Activated CD4-positive, alpha-beta T cell treated with anti-CD3 and anti-CD28 coated beads, Interleukin-2, amount 10 ng/mL, durations not matched to agents 7 days and 5 days (primary cell): Measurements from ENCODE around the gene VWA1. TPM values are rescaled to one million over a fixed set of nuclear protein-coding genes. Genes with fewer than 3 reads are reported as not detected.
"Not testable (repeated sequence)": the region's sequence is repeated elsewhere in the genome, so short reads cannot be mapped to it uniquely, and the experiment has no call there.

Source experiments
- CTCF ChIA-PET: fragments of 350-600 bp; sonication (Branson Sonifier 250); formaldehyde crosslinking; loops from one replicate; lab custom pipeline; 2021; ENCODE audit warnings: antibody characterized with exemption; lab: Charles Lee
- POLR2A ChIA-PET: fragments of 350-600 bp; sonication (Branson Sonifier 250); formaldehyde crosslinking; loops from one replicate; lab custom pipeline; 2021; ENCODE audit warnings: antibody characterized with exemption; lab: Charles Lee
- DNase-seq: peaks from one replicate; pipeline ENCODE4 v3.0.0-alpha.2; 2020
- H3K27ac Mint-ChIP-seq: one replicate; pipeline ENCODE4 v1.8.0; 2021; ENCODE audit warnings: mild to moderate bottlenecking, moderate library complexity, mixed read lengths
- H3K27me3 Mint-ChIP-seq: one replicate; pipeline ENCODE4 v1.8.0; 2021; ENCODE audit warnings: mixed read lengths
- H3K36me3 Mint-ChIP-seq: one replicate; pipeline ENCODE4 v1.8.0; 2021; ENCODE audit warnings: low read depth, mixed read lengths
- H3K4me1 Mint-ChIP-seq: one replicate; pipeline ENCODE4 v1.8.0; 2021; ENCODE audit warnings: mixed read lengths
- H3K4me3 Mint-ChIP-seq: one replicate; pipeline ENCODE4 v1.8.0; 2021; ENCODE audit warnings: mild to moderate bottlenecking, moderate library complexity, mixed read lengths
- H3K9me3 Mint-ChIP-seq: one replicate; pipeline ENCODE4 v1.8.0; 2021; ENCODE audit warnings: mixed read lengths
- total RNA-seq, 2 experiments: library from RNA; stranded (reverse); gene quantifications; one replicate each; pipeline ENCODE4 v1.2.3, GENCODE V29; 2021

VWA1 gene
- total RNA-seq, 2 experiments from 2014 or later: 0.10 to 0.12 TPM

DNA sequence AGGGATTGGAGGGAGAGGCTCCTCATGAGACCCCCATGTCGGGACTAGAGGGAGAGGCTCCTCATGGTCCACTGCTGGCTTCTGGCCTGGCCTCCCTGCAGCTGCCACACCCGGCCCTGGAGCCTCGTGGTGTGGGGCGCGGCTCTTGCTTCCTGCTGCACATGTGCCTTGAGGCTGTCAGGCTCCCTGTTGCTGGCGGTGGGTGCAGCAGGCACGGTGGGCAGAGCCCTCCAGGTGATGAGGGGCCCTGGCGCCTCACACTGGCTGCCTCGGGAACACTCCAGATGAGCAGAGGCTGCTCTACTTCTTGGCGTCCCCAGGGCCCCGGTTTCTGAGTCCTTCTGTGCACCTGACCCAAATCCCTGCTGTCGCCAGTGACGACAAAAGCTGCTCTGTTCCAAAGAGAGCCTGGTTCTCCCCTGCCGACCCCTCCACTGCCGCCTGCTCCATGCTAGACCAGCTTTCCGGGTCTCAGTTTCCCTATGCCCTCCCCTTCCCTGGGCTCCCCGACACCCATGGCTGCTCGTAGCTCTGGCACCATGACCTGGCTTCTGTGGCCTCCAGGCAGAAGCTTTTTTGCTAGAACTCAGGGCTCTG, 26.3 kb downstream of the VWA1 start:
- POLR2A ChIA-PET: no interaction called here
- Mint-ChIP-seq H3K27me3 (peaks cover 2% of the 10 kb centered on the region), H3K4me3 (no peak overlapping the region)

GRCh38 chr1:1462318-1462966, 27.0 kb downstream of the VWA1 start:
- Mint-ChIP-seq H3K27ac (peak overlapping the region; percentile 66), H3K4me1 (peaks cover 2% of the 10 kb centered on the region), H3K9me3 (no peaks in the 10 kb centered on the region), H3K27me3 (peaks cover 2% of the 10 kb centered on the region), H3K4me3 (peak overlapping the region; percentile 36), H3K36me3 (no peaks in the 10 kb centered on the region)
- no peak for DNase-seq
- ChIA-PET CTCF (no interaction called here), POLR2A (no interaction called here)

More for the DNA sequence above, 26.3 kb downstream of the VWA1 start:
- Mint-ChIP-seq H3K4me1 (peaks cover 2% of the 10 kb centered on the region), H3K36me3 (no peaks in the 10 kb centered on the region), H3K27ac (peak overlapping the region; percentile 31), H3K9me3 (no peaks in the 10 kb centered on the region)
- no peak for DNase-seq
- CTCF ChIA-PET: no interaction called here

GRCh38 chr1:1463312-1463711, 27.8 kb downstream of the VWA1 start:
- H3K4me1 Mint-ChIP-seq: peaks cover 2% of the 10 kb centered on the region
- CTCF ChIA-PET: no interaction called here
- H3K27me3 Mint-ChIP-seq: peaks cover 2% of the 10 kb centered on the region
- DNase-seq: no peak
- H3K4me3 Mint-ChIP-seq: no peak overlapping the region
- H3K27ac Mint-ChIP-seq: no peak overlapping the region
- POLR2A ChIA-PET: no interaction called here
- no peaks in the 10 kb centered on the region for H3K9me3 Mint-ChIP-seq
- no peaks in the 10 kb centered on the region for H3K36me3 Mint-ChIP-seq

DNA sequence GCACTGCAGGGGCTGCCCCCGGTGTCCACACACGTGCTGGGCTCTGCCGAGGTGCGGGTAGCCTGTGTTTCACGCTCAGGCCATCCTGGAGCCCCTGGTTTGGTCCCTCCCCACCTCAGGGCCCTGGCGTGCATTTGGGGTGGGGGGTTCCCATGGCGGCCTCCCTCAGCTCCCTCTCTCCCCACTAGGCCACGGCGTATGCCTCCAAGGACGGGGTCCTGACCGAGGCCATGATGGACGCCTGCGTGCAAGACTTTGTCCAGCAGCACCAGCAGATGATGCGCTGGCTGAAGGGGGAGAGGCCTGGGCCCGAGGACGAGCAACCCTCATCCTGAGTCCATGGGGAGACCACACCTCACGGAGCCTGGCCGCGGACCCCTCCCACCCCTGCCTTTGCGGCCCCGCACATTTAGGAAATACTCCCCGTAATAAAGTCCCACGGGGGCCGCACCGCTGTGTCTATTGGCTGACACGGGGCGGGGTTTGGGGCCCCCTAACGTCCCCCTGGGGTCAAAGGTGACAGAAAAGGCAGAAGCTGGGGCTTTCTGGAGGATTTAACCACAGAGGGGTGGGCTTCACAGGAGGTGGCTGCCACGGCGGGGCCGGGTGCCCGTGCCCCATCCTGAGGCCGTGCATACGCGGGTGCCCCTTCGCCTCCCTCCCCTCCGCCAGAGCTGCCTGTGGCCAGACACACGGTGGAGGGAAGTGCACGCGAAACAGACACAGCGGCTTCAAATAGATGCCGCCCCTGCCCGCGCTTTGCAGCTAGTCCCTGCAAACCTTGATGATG, 32.9 kb downstream of the VWA1 start:
- H3K27ac Mint-ChIP-seq, POLR2A ChIA-PET, CTCF ChIA-PET, H3K36me3 Mint-ChIP-seq, DNase-seq, H3K4me3 Mint-ChIP-seq, H3K9me3 Mint-ChIP-seq, H3K27me3 Mint-ChIP-seq: not testable (repeated sequence)
- H3K4me1 Mint-ChIP-seq: peaks cover 24% of the 10 kb centered on the region

GRCh38 chr1:1470626-1471388, 35.3 kb downstream of the VWA1 start:
- H3K27me3 Mint-ChIP-seq: peaks cover under 1% of the 10 kb centered on the region
- CTCF ChIA-PET: no interaction called here
- H3K4me3 Mint-ChIP-seq: peak overlapping the region; percentile 81
- peaks cover 26% of the 10 kb centered on the region for H3K4me1 Mint-ChIP-seq
- peak overlapping the region; percentile 83 for H3K27ac Mint-ChIP-seq
- H3K9me3 Mint-ChIP-seq: no peaks in the 10 kb centered on the region
- H3K36me3 Mint-ChIP-seq: no peaks in the 10 kb centered on the region
- POLR2A ChIA-PET: no interaction called here
- DNase-seq: peak; percentile 23

DNA sequence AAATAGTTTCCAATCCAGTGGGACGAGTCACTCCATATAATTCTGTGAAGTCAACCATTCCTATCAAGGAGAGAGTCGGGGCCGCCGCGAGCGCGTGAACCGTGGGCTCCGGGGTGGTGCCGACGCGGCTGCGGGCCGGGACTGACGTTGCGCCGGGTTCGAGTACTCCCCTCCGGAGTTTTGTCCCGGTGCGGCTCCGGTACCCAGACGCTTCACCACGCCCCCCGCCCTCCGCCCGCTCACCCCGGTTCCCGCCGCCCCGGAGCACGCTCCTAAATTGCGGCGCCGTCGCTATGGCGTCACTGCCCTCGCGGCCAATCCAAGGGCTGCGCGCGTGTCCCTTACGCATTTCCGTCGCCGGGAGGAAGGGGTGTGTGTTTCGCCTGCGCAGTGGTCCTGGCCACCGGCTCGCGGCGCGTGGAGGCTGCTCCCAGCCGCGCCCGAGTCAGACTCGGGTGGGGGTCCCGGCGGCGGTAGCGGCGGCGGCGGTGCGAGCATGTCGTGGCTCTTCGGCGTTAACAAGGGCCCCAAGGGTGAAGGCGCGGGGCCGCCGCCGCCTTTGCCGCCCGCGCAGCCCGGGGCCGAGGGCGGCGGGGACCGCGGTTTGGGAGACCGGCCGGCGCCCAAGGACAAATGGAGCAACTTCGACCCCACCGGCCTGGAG, 36.0 kb downstream of the VWA1 start, which contains the start of gene ATAD3B:
TSS of gene ATAD3B (plus strand) at position 377 of the 664 bp plus-strand sequence. CDS start at position 497, 120 bp downstream.
- Mint-ChIP-seq H3K4me1 (peaks cover 26% of the 10 kb centered on the region), H3K36me3 (no peaks in the 10 kb centered on the region), H3K4me3 (peak within 1 kb of the TSS; percentile 81), H3K27me3 (no peaks in the 10 kb centered on the region), H3K9me3 (no peaks in the 10 kb centered on the region), H3K27ac (peak within 1 kb of the TSS; percentile 85)
- DNase-seq: peak; percentile 95
- ChIA-PET CTCF (no interaction called here), POLR2A (no interaction called here)

GRCh38 chr1:1472053-1472876, 36.8 kb downstream of the VWA1 start:
- peak overlapping the region; percentile 85 for H3K27ac Mint-ChIP-seq
- CTCF ChIA-PET: not testable (repeated sequence)
- H3K4me3 Mint-ChIP-seq: peak overlapping the region; percentile 77

GRCh38 chr1:1476011-1476410, 40.5 kb downstream of the VWA1 start:
- peaks cover 13% of the 10 kb centered on the region for H3K4me1 Mint-ChIP-seq
- not testable (repeated sequence) for H3K27ac Mint-ChIP-seq

More at GRCh38 chr1:1472053-1472876, 36.8 kb downstream of the VWA1 start:
- POLR2A ChIA-PET, H3K27me3 Mint-ChIP-seq, DNase-seq, H3K9me3 Mint-ChIP-seq, H3K36me3 Mint-ChIP-seq: not testable (repeated sequence)
- H3K4me1 Mint-ChIP-seq: peaks cover 26% of the 10 kb centered on the region

DNA sequence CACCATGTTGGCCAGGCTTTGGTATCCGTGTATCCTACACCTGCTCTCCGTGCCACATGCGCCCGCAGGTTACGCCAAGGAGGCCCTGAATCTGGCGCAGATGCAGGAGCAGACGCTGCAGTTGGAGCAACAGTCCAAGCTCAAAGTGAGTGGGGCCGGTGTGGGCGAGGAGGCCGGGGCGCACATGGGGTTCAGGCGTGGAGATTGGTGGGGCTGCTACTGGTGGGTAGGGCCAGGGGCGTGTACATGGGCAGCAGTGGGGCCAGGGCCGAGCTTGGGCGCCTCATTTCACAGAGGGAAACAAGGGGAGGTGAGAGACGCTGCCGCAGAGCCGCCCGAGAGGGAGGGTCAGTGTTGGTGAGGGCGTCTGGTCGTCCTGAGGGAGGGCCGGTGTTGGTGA, 41.7 kb downstream of the VWA1 start:
- H3K4me3 Mint-ChIP-seq: no peak overlapping the region
- peaks cover 24% of the 10 kb centered on the region for H3K36me3 Mint-ChIP-seq
- no peak overlapping the region for H3K27ac Mint-ChIP-seq
- DNase-seq: no peak
- H3K9me3 Mint-ChIP-seq: no peaks in the 10 kb centered on the region
- ChIA-PET POLR2A (no interaction called here), CTCF (no interaction called here)
- H3K4me1 Mint-ChIP-seq: peaks cover 12% of the 10 kb centered on the region
- no peaks in the 10 kb centered on the region for H3K27me3 Mint-ChIP-seq

More at GRCh38 chr1:1476011-1476410, 40.5 kb downstream of the VWA1 start:
- H3K9me3 Mint-ChIP-seq, H3K4me3 Mint-ChIP-seq, POLR2A ChIA-PET, DNase-seq, H3K27me3 Mint-ChIP-seq, CTCF ChIA-PET: not testable (repeated sequence)
- peaks cover 19% of the 10 kb centered on the region for H3K36me3 Mint-ChIP-seq

DNA sequence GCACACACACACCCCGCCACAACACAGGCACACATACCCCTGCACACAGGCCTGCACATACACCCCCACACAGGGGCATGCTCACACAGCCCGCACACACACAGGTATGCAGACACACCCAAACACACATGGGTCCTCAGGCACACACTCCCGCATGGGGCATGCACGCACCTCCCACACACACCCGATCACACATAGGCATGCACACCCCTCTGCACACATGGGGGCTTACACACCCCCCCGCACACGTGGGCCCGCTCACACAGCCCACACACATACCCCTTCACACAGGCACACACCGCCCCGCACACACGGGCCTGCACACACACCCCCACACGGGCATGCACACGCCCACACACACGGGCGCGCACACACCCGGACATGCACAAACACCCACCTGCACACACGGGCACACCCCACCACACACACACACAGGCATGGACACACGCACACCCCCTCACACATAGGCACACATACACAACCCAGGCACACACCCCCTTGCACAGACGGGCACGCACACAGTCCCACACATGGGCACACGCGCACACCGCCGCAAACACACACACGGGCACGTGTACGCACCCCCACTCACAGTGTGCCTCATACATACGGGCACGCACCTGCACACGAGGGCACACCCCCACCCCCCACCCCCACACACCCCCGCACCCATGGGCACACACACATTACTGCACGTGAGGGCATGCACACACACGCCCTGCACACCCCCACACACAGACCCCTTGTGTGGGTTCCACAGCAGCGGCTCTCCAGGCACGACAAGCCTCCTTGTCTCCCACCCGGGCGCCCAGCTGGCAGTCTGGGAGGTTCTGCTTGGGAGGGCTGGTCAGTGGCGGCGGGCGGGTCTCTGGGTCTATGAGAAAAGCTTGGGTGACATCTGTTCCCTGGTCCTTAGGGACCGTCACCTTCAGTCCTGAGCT, 44.3 kb downstream of the VWA1 start:
- no peaks in the 10 kb centered on the region for H3K4me1 Mint-ChIP-seq
- ChIA-PET POLR2A (no interaction called here), CTCF (no interaction called here)
- no peaks in the 10 kb centered on the region for H3K9me3 Mint-ChIP-seq
- no peak overlapping the region for H3K4me3 Mint-ChIP-seq
- H3K27ac Mint-ChIP-seq: no peak overlapping the region
- no peak for DNase-seq
- H3K27me3 Mint-ChIP-seq: no peaks in the 10 kb centered on the region
- peaks cover 26% of the 10 kb centered on the region for H3K36me3 Mint-ChIP-seq

GRCh38 chr1:1480488-1480867, 45.0 kb downstream of the VWA1 start:
- H3K9me3 Mint-ChIP-seq, H3K4me3 Mint-ChIP-seq, POLR2A ChIA-PET, CTCF ChIA-PET, H3K27ac Mint-ChIP-seq, H3K4me1 Mint-ChIP-seq, DNase-seq, H3K27me3 Mint-ChIP-seq: not testable (repeated sequence)
- peaks cover 26% of the 10 kb centered on the region for H3K36me3 Mint-ChIP-seq
